ENCODE results near the gene TMEM87A.
"Not testable (repeated sequence)": the region's sequence is repeated elsewhere in the genome, so short reads cannot be mapped to it uniquely, and the experiment has no call there.

Gene TMEM87A

DNA sequence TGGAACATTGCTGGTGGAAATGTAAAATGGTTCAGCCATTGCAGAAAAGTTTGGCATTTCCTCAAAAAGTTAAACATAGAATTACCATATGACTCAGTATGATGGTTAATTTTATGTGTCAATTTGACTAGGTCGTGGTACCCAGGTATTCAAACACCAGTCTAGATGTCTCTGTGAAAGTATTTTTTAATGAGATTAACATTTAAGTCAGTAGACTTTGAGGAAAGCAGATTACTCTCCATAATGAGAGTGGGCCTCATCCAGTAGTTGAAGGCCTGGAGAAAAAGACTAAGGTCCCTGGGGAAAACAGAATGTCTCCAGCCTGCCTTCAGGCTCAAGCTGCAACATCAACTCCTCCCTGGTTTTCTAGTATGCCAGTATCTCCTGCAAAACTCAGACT, 42.3 kb upstream of the TMEM87A start:
- H3K27me3 ChIP-seq (ENCODE audit: insufficient read depth, low read length, poor library complexity): no peaks in the 10 kb centered on the region
- H3K27ac ChIP-seq (ENCODE audit: low read length): no peak overlapping the region
- H3K36me3 ChIP-seq (ENCODE audit: insufficient read depth, low read length): no peaks in the 10 kb centered on the region
- no peaks in the 10 kb centered on the region for H3K4me1 ChIP-seq (ENCODE audit: insufficient read depth, low read length)
- H3K4me2 ChIP-seq (ENCODE audit: insufficient read depth, low read length): no peak overlapping the region
- no peak overlapping the region for H3K4me3 ChIP-seq (ENCODE audit: low read depth in 1 of 2, low read length in 2 of 2)
- H4K20me1 ChIP-seq (ENCODE audit: insufficient read depth, low read length): no peaks in the 10 kb centered on the region
- no peak for DNase-seq
- H3K9ac ChIP-seq (ENCODE audit: low read depth, low read length): no peak overlapping the region
- H3K79me2 ChIP-seq (ENCODE audit: insufficient read depth, low read length): no peaks in the 10 kb centered on the region
- ATAC-seq (ENCODE audit: insufficient read depth, low read depth): no peak
- no peaks in the 10 kb centered on the region for H3K9me3 ChIP-seq (ENCODE audit: insufficient read depth, low read length, severe bottlenecking)
- TF ChIP-seq EZH2 (IDR thresholded peaks at IDR 0.05; ENCODE audit: borderline replicate concordance, low read depth, low read length, severe bottlenecking): no peak
- TF ChIP-seq, protein P1, sequence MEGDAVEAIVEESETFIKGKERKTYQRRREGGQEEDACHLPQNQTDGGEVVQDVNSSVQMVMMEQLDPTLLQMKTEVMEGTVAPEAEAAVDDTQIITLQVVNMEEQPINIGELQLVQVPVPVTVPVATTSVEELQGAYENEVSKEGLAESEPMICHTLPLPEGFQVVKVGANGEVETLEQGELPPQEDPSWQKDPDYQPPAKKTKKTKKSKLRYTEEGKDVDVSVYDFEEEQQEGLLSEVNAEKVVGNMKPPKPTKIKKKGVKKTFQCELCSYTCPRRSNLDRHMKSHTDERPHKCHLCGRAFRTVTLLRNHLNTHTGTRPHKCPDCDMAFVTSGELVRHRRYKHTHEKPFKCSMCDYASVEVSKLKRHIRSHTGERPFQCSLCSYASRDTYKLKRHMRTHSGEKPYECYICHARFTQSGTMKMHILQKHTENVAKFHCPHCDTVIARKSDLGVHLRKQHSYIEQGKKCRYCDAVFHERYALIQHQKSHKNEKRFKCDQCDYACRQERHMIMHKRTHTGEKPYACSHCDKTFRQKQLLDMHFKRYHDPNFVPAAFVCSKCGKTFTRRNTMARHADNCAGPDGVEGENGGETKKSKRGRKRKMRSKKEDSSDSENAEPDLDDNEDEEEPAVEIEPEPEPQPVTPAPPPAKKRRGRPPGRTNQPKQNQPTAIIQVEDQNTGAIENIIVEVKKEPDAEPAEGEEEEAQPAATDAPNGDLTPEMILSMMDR (IDR thresholded peaks at IDR 0.05; ENCODE audit: borderline replicate concordance, extremely low read depth, low read length, poor library complexity, severe bottlenecking): no peak
- no peak overlapping the region for H2AFZ ChIP-seq (ENCODE audit: low read depth, low read length)

DNA sequence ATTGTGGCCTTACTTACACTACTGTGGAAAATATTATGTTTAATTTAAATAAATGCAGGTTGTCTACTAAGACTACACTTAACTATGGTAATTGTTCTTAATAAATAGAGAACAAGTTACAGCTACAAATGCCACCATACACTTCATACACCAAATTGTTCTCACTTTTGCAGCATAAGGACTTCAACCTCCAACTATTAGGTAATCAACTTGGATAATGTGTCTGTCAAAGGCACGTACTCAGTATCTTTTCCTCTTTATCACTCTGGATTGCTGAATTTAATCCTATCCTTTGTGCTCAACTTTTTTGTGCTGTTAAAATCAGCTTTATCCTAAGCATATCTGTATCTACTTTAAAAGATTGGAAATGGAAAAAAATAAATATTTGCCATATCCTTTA, 41.6 kb upstream of the TMEM87A start:
- TF ChIP-seq EZH2 (IDR thresholded peaks at IDR 0.05; ENCODE audit: borderline replicate concordance, low read depth, low read length, severe bottlenecking): no peak
- TF ChIP-seq, protein P1 (IDR thresholded peaks at IDR 0.05; ENCODE audit: borderline replicate concordance, extremely low read depth, low read length, poor library complexity, severe bottlenecking): no peak
- Histone ChIP-seq H3K4me1 (ENCODE audit: insufficient read depth, low read length) (no peaks in the 10 kb centered on the region), H3K4me2 (ENCODE audit: insufficient read depth, low read length) (no peak overlapping the region), H3K4me3 (ENCODE audit: low read depth in 1 of 2, low read length in 2 of 2) (no peak overlapping the region), H4K20me1 (ENCODE audit: insufficient read depth, low read length) (no peaks in the 10 kb centered on the region), H3K27me3 (ENCODE audit: insufficient read depth, low read length, poor library complexity) (no peaks in the 10 kb centered on the region), H3K9ac (ENCODE audit: low read depth, low read length) (no peak overlapping the region), H3K79me2 (ENCODE audit: insufficient read depth, low read length) (no peaks in the 10 kb centered on the region), H3K27ac (ENCODE audit: low read length) (no peak overlapping the region), H2AFZ (ENCODE audit: low read depth, low read length) (no peak overlapping the region), H3K36me3 (ENCODE audit: insufficient read depth, low read length) (no peaks in the 10 kb centered on the region; the same call in 1 of the 2 replicates), H3K9me3 (ENCODE audit: insufficient read depth, low read length, severe bottlenecking) (no peaks in the 10 kb centered on the region)
- ATAC-seq (ENCODE audit: insufficient read depth, low read depth) (no peak), DNase-seq (no peak)

DNA sequence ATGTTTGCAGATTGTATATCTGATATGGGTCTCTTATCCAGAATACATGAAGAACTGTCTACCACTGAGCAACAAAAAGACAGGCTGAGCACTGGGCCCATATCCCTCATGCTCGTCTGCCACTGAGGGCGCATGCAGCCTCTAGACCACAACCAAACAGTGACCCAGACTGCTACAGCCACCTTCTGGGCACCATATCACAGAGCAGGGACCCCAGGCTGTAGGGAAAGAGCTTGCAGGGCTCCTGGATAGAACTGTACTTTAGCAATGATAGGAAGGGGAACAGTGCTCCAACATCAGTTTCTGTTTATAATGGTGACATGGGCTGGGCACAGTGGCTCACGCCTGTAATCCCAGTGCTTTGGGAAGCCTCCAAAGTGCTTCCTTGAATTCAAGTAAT, 40.2 kb upstream of the TMEM87A start:
- TF ChIP-seq, protein P1 (IDR thresholded peaks at IDR 0.05; ENCODE audit: borderline replicate concordance, extremely low read depth, low read length, poor library complexity, severe bottlenecking): no peak
- no peak for TF ChIP-seq EZH2 (IDR thresholded peaks at IDR 0.05; ENCODE audit: borderline replicate concordance, low read depth, low read length, severe bottlenecking)
- no peaks in the 10 kb centered on the region for H3K79me2 ChIP-seq (ENCODE audit: insufficient read depth, low read length)
- H3K9ac ChIP-seq (ENCODE audit: low read depth, low read length): no peak overlapping the region
- no peak overlapping the region for H3K27ac ChIP-seq (ENCODE audit: low read length)
- no peak overlapping the region for H3K4me3 ChIP-seq (ENCODE audit: low read depth in 1 of 2, low read length in 2 of 2)
- ATAC-seq (ENCODE audit: insufficient read depth, low read depth): no peak
- no peaks in the 10 kb centered on the region for H3K9me3 ChIP-seq (ENCODE audit: insufficient read depth, low read length, severe bottlenecking)
- no peak overlapping the region for H2AFZ ChIP-seq (ENCODE audit: low read depth, low read length)
- H4K20me1 ChIP-seq (ENCODE audit: insufficient read depth, low read length): no peaks in the 10 kb centered on the region
- no peaks in the 10 kb centered on the region for H3K27me3 ChIP-seq (ENCODE audit: insufficient read depth, low read length, poor library complexity)
- no peak overlapping the region for H3K4me2 ChIP-seq (ENCODE audit: insufficient read depth, low read length)
- H3K36me3 ChIP-seq (ENCODE audit: insufficient read depth, low read length): no peaks in the 10 kb centered on the region; the same call in 1 of the 2 replicates
- no peak for DNase-seq
- no peaks in the 10 kb centered on the region for H3K4me1 ChIP-seq (ENCODE audit: insufficient read depth, low read length)

DNA sequence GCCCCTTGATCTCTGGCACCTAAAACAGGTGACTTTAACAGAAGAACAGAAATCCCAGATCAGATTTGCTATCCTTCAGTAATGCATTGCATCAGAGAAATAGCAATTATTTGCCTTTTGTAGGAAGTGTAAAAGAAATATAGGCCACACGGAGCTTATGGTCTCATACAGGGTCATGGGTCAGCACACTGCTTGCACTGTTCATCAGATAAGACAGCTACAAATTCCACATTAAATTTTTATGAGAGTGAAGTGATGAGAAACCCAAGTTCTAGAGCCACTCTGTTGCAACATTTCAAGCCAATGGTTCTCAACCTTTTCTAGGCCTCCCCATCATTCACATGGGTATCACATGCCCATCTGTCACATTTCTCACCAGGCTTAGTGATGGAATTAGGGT, 33.4 kb upstream of the TMEM87A start:
- Histone ChIP-seq H3K9me3 (ENCODE audit: insufficient read depth, low read length, severe bottlenecking) (no peaks in the 10 kb centered on the region), H3K36me3 (ENCODE audit: insufficient read depth, low read length) (no peaks in the 10 kb centered on the region; the same call in 1 of the 2 replicates), H2AFZ (ENCODE audit: low read depth, low read length) (no peak overlapping the region), H3K4me3 (ENCODE audit: low read depth in 1 of 2, low read length in 2 of 2) (no peak overlapping the region), H3K27ac (ENCODE audit: low read length) (no peak overlapping the region), H3K79me2 (ENCODE audit: insufficient read depth, low read length) (no peaks in the 10 kb centered on the region), H3K4me1 (ENCODE audit: insufficient read depth, low read length) (no peaks in the 10 kb centered on the region), H4K20me1 (ENCODE audit: insufficient read depth, low read length) (no peaks in the 10 kb centered on the region), H3K27me3 (ENCODE audit: insufficient read depth, low read length, poor library complexity) (no peaks in the 10 kb centered on the region), H3K4me2 (ENCODE audit: insufficient read depth, low read length) (no peak overlapping the region), H3K9ac (ENCODE audit: low read depth, low read length) (no peak overlapping the region)
- DNase-seq (no peak), ATAC-seq (ENCODE audit: insufficient read depth, low read depth) (no peak)
- TF ChIP-seq EZH2 (IDR thresholded peaks at IDR 0.05; ENCODE audit: borderline replicate concordance, low read depth, low read length, severe bottlenecking): no peak
- TF ChIP-seq, protein P1 (IDR thresholded peaks at IDR 0.05; ENCODE audit: borderline replicate concordance, extremely low read depth, low read length, poor library complexity, severe bottlenecking): no peak

DNA sequence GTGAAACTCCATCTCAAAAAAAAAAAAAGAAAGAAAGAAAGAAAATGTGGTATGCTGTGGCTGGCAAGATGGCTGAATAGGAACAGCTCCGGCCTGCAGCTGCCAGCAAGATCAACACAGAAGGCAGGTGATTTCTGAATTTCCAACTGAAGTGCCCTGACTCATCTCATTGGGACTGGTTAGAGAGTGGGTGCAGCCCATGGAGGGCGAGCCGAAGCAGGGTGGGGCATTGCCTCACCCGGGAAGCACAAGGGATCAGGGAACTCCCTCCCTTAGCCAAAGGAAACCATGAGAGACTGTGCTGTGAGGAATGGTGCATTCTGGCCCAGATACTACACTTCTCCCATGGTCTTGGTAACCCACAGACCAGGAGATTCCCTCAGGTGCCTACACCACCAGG, 27.8 kb upstream of the TMEM87A start:
- DNase-seq; H3K79me2 ChIP-seq (ENCODE audit: insufficient read depth, low read length); ATAC-seq (ENCODE audit: insufficient read depth, low read depth); H3K4me2 ChIP-seq (ENCODE audit: insufficient read depth, low read length); H4K20me1 ChIP-seq (ENCODE audit: insufficient read depth, low read length); H3K4me3 ChIP-seq (ENCODE audit: low read depth in 1 of 2, low read length in 2 of 2); H3K27ac ChIP-seq (ENCODE audit: low read length); H3K9me3 ChIP-seq (ENCODE audit: insufficient read depth, low read length, severe bottlenecking); H2AFZ ChIP-seq (ENCODE audit: low read depth, low read length); H3K4me1 ChIP-seq (ENCODE audit: insufficient read depth, low read length); H3K27me3 ChIP-seq (ENCODE audit: insufficient read depth, low read length, poor library complexity); H3K36me3 ChIP-seq (ENCODE audit: insufficient read depth, low read length); H3K9ac ChIP-seq (ENCODE audit: low read depth, low read length): not testable (repeated sequence)

Measured in DND-41 (cell line).